ENCODE data around the gene FXYD1.

DNA sequence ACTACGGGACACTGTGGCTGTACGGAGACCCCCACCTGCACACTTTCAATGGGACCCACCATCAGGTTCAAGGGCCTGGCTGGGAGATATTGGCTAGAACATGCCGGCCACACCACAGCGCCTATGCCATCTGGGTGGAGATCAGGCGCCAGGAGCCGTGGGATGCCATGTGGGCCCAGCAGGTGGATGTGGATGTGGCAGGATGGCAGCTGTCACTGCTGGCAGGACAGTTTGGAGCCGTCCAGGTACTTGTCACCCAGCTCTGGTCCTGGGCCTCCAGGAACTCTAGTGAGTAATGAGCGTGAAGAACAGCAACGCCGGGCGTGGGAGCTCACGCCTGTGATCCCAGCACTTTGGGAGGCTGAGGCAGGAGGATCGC is 38.7 kb upstream of the FXYD1 start:
- TF ChIP-seq, protein P1, sequence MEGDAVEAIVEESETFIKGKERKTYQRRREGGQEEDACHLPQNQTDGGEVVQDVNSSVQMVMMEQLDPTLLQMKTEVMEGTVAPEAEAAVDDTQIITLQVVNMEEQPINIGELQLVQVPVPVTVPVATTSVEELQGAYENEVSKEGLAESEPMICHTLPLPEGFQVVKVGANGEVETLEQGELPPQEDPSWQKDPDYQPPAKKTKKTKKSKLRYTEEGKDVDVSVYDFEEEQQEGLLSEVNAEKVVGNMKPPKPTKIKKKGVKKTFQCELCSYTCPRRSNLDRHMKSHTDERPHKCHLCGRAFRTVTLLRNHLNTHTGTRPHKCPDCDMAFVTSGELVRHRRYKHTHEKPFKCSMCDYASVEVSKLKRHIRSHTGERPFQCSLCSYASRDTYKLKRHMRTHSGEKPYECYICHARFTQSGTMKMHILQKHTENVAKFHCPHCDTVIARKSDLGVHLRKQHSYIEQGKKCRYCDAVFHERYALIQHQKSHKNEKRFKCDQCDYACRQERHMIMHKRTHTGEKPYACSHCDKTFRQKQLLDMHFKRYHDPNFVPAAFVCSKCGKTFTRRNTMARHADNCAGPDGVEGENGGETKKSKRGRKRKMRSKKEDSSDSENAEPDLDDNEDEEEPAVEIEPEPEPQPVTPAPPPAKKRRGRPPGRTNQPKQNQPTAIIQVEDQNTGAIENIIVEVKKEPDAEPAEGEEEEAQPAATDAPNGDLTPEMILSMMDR (conservative IDR thresholded peaks at IDR 0.05; ENCODE audit: low read length), result no peak
- no peak for TF ChIP-seq EZH2phosphoT487 (IDR thresholded peaks at IDR 0.05; ENCODE audit: borderline replicate concordance)
